Body of pancreas (tissue), 4 donors: ENCODE data around the gene NEIL3. TPM values are rescaled to one million over a fixed set of nuclear protein-coding genes. Genes with fewer than 3 reads are reported as not detected.

Experiments used
- ATAC-seq: fragments of 150-250 bp; one replicate; pipeline ENCODE4 v1.9.1; 2016
- DNase-seq, 4 donors: peaks; one replicate each; pipeline ENCODE4 v3.0.0-alpha.2; 2019
- H3K27ac ChIP-seq, 4 donors: fragments of 200-600 bp; sonication (generic); 1 replicate in 3 of 4; 2 replicates in 1 of 4; pipeline versions ENCODE4 v1.5.1 to v1.6.1; 2016 to 2019; ENCODE audit warnings: mild to moderate bottlenecking in 1 of 4, mixed read lengths in 1 of 4, moderate library complexity in 1 of 4
- H3K27me3 ChIP-seq, 2 donors: fragments of 200-600 bp; sonication (generic); one replicate each; pipeline ENCODE4 v1.6.0; 2016; ENCODE audit warnings: mild to moderate bottlenecking in 1 of 2
- H3K36me3 ChIP-seq, 2 donors: fragments of 200-600 bp; sonication (generic); replicated peaks in 1 of 2; 2 replicates each; pipeline ENCODE4 v1.5.1; 2016; ENCODE audit warnings: low read depth in 2 of 2; ENCODE audit not compliant: insufficient read depth in 1 of 2
- H3K4me1 ChIP-seq: fragments of 200-600 bp; sonication (generic); one replicate; pipeline ENCODE4 v1.6.0; 2016
- H3K4me3 ChIP-seq, 2 donors: fragments of 200-600 bp; sonication (generic); 1 replicate in 1 of 2; 2 replicates in 1 of 2; pipeline ENCODE4 v1.5.1; 2016 to 2019
- H3K9me3 ChIP-seq, 3 donors: fragments of 200-600 bp; sonication (generic); 1 replicate in 2 of 3; 2 replicates in 1 of 3; pipeline ENCODE4 v1.5.1; 2016
- CTCF ChIP-seq, 7 experiments: fragments of 450-650 bp in 4 of 7; fragments of 200-600 bp in 3 of 7; sonication (generic) in 3 of 7; IDR thresholded peaks; one replicate each; pipeline ENCODE4 v1.5.1; 2016 to 2019; ENCODE audit warnings: antibody characterized with exemption in 7 of 7
- POLR2A ChIP-seq, 3 donors: fragments of 450-650 bp; IDR thresholded peaks; one replicate each; pipeline ENCODE4 v1.6.1; 2016; ENCODE audit warnings: antibody characterized with exemption in 3 of 3, mild to moderate bottlenecking in 2 of 3
- WGBS, 2 donors: methylation state at CpG; one replicate each; pipeline ENCODE4 v1.1.5; 2017; 5-methylcytosine and 5-hydroxymethylcytosine counted together
- intact Hi-C: fragments of 100-400 bp; cut with DNase I; formaldehyde crosslinking; loops from one replicate; pipeline ENCODE4 v1.15.1; 2023
- total RNA-seq, 2 donors: library from RNA; depleted of rRNA; stranded (reverse); fragments of >200 nt; gene quantifications; one replicate each; pipeline ENCODE4 v1.1.0, GENCODE V29; 2016

Gene NEIL3
- total RNA-seq, 2 donors from 2014 or later: not detected

- 91 to 95% methylated on average over 25 of the region's 25 CpGs for WGBS, 2 donors
- Histone ChIP-seq H3K27ac (no peak overlapping the region), H3K27me3 (no peaks in the 10 kb centered on the region), H3K4me1 (peaks cover 15% of the 10 kb centered on the region), H3K4me3 (no peak overlapping the region), H3K9me3 (no peaks in the 10 kb centered on the region), H3K36me3 (no peaks in the 10 kb centered on the region)
- TF ChIP-seq CTCF (IDR thresholded peaks at IDR 0.05): no peak
- TF ChIP-seq POLR2A (IDR thresholded peaks at IDR 0.05): no peak
- ATAC-seq: no peak
- DNase-seq: no peak
- intact Hi-C loops: no loop called here
These were observed 98.3 kb downstream of the NEIL3 start for GRCh38 chr4:177408023-177408422.

- DNase-seq: no peak
- intact Hi-C loops: no loop called here
- ATAC-seq: no peak
These were observed 100.9 kb downstream of the NEIL3 start for GRCh38 chr4:177410566-177410965.

GRCh38 chr4:177411996-177412395, 102.3 kb downstream of the NEIL3 start:
- 11 to 22% methylated on average over 5 of the region's 5 CpGs for WGBS, 2 donors
- H3K4me1 ChIP-seq: peaks cover 19% of the 10 kb centered on the region
- no peaks in the 10 kb centered on the region for H3K9me3 ChIP-seq
- DNase-seq (no peak), ATAC-seq (peak; percentile 15)
- H3K36me3 ChIP-seq: no peaks in the 10 kb centered on the region
- TF ChIP-seq CTCF (IDR thresholded peaks at IDR 0.05): no peak
- no peak for TF ChIP-seq POLR2A (IDR thresholded peaks at IDR 0.05)
- intact Hi-C loops: no loop called here
- H3K4me3 ChIP-seq: no peak overlapping the region
- H3K27ac ChIP-seq: peak overlapping the region in 1 of 4 donors; percentile 4
- no peaks in the 10 kb centered on the region for H3K27me3 ChIP-seq

More at GRCh38 chr4:177410566-177410965, 100.9 kb downstream of the NEIL3 start:
- Histone ChIP-seq H3K27ac (no peak overlapping the region), H3K27me3 (no peaks in the 10 kb centered on the region), H3K36me3 (no peaks in the 10 kb centered on the region), H3K4me1 (peaks cover 19% of the 10 kb centered on the region), H3K9me3 (no peaks in the 10 kb centered on the region), H3K4me3 (no peak overlapping the region)
- TF ChIP-seq CTCF (IDR thresholded peaks at IDR 0.05) (no peak), POLR2A (IDR thresholded peaks at IDR 0.05) (no peak)

Other genes starting within 250 kb of the NEIL3 start
- 10 to 100 TPM; 10.4 to 15.2 TPM for gene AGA, start 132.6 kb downstream of the NEIL3 start, total RNA-seq